ENCODE results near the gene MAPK7.

The MAPK7 gene

DNA sequence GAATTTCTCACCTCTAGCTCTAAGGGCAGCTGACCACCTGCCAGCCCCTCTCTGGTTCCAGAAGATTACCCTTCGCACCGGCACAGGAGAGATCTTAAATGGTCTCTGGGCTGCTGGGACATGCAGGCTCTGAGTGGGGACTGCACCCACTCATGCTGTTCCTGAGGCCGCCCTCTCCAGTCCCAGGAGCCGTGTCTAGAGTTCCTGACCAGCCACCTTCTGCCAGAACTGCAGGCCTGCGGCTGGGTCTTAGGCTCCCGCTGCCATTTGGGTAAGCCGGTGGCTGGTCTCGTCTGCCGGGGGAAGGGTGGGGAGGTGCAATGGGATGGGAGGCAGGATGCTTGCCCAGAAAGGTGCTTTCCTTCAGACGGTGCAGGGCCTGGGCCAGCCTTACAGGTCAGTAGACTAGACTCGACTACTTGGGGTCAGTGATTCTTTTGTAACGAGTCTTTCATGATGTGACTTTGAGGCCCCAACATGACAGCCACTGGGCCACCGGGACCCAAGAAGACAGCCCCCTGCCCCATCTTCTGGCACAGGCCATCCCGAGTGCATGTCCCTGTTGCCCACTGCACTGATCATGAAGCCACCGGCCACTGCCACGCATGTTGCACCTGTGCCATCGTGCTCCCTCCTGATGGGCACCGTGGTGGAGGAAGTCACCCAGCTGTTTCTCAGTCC, 42.2 kb upstream of the MAPK7 start:
- Histone ChIP-seq H3K36me3 (ENCODE audit: insufficient read depth, low read length) (peaks cover 26% of the 10 kb centered on the region), H3K4me3 (ENCODE audit: low read depth in 1 of 2, low read length in 2 of 2) (no peak overlapping the region), H3K4me1 (ENCODE audit: insufficient read depth, low read length) (peaks cover 8% of the 10 kb centered on the region), H3K9me3 (ENCODE audit: low read length) (no peaks in the 10 kb centered on the region), H3K27ac (ENCODE audit: low read depth, low read length) (no peak overlapping the region), H3K27me3 (ENCODE audit: control insufficient read depth in 1 of 2, insufficient read depth in 2 of 2, low read length in 2 of 2) (no peaks in the 10 kb centered on the region), H3K9ac (ENCODE audit: low read length) (no peak overlapping the region)

DNA sequence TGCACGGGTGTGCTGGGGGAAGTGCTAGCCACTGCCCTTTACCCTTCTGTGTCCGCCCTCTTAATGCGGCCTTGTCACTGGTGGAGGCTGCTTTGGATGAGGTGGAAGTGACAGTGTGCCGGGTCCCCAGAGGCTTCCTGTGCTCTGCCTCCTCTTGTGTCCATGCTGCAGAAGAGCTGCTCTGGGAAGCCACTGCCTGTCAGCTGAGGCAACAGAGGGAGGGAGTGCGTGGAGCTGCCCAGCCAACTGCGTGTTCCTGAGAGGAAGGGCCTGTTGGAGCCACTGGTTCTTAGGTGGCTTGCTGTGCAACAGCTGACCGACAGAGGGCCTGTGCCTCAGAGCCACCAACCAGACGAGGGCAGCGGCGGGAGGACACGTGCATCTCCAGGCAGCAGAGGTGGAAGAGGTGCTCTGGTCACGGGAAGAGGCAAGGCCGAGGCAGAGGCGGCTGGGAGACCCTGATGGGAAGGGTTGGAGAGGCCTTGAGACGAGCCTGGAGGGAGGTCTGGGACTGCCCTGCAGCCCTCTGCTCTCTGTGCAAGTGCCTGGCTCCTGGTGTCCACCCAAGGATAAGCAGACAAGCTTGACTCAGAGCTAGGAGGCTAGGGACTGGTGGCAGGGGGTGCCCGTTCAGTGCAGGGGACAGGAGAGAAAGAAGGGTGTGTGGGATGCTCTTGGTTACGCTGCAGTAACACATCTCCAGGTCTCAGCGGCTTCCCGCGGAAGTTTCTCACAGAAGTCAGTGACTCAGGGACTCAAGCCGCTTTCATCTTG, 41.2 kb upstream of the MAPK7 start:
- no peak overlapping the region for H3K4me3 ChIP-seq (ENCODE audit: low read depth in 1 of 2, low read length in 2 of 2)
- no peaks in the 10 kb centered on the region for H3K9me3 ChIP-seq (ENCODE audit: low read length)
- H3K4me1 ChIP-seq (ENCODE audit: insufficient read depth, low read length) = peaks cover 12% of the 10 kb centered on the region
- H3K27me3 ChIP-seq (ENCODE audit: control insufficient read depth in 1 of 2, insufficient read depth in 2 of 2, low read length in 2 of 2) = no peaks in the 10 kb centered on the region
- H3K9ac ChIP-seq (ENCODE audit: low read length) = no peak overlapping the region
- no peak overlapping the region for H3K27ac ChIP-seq (ENCODE audit: low read depth, low read length)
- peaks cover 21% of the 10 kb centered on the region for H3K36me3 ChIP-seq (ENCODE audit: insufficient read depth, low read length)

DNA sequence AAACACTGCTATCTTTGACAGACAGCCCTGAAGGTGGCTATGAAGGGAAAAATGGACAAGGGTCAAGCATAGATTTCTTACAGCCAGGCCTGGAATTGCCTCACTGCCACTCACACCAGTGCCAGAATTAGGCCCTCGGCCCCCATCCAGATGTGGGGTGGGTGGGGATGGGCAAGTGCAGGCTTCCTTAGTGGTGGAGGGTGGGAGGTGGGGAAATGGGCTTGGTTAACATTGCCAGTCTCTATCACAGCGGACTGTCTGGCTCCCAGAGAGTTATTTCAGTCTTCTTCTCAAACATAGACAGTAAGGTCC, 40.6 kb upstream of the MAPK7 start:
- Histone ChIP-seq H3K9ac (ENCODE audit: low read length) (no peak overlapping the region), H3K4me1 (ENCODE audit: insufficient read depth, low read length) (peaks cover 13% of the 10 kb centered on the region), H3K27me3 (ENCODE audit: control insufficient read depth in 1 of 2, insufficient read depth in 2 of 2, low read length in 2 of 2) (no peaks in the 10 kb centered on the region), H3K4me3 (ENCODE audit: low read depth in 1 of 2, low read length in 2 of 2) (no peak overlapping the region), H3K27ac (ENCODE audit: low read depth, low read length) (no peak overlapping the region), H3K9me3 (ENCODE audit: low read length) (no peaks in the 10 kb centered on the region), H3K36me3 (ENCODE audit: insufficient read depth, low read length) (peaks cover 21% of the 10 kb centered on the region)

DNA sequence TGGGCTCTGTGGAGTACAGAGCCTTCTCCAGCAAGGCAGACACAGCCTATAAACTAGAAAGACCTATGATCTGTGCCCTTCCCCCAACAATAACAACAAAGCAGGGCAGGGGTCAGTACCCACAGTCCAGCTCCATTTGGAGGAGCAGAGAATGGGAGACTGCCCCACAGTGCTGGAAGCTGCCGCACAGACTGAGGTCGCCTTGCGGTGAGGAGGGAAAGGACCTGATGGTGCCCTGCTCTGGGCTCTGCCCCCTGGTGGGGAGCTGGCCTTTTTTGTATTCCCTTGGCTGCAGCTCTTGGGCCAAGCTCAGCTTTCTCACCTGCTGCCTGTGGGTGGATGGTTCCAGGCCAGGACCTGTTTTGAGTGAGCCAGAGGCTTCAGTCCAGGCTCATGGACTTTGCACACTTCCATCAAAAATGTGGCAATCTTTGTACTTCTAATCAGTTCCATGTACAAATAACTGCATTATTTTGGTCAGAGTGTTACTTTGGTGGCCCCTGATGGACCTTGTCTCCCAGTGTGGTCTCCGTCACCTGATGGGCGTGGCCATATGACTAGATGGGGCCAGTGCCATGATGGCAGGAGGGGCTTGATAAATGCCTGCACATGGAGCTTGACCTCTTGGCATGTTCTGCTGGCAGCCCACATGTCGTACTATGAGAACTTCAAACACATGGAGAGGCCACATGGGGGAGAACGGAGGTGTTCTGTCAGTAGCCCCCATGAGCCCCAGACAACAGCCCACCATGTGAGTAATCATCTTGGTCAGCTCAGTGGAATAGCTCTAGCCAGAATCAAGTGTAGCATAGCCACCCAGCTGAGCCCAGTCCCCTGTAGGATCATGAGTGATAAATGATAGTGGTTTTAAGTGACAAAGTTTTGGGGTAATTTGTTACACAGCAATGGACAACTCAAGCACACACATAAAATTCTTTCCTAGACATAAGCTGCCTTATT, 40.0 kb upstream of the MAPK7 start:
- Histone ChIP-seq H3K27ac (ENCODE audit: low read depth, low read length) (no peak overlapping the region), H3K4me1 (ENCODE audit: insufficient read depth, low read length) (peaks cover 13% of the 10 kb centered on the region), H3K4me3 (ENCODE audit: low read depth in 1 of 2, low read length in 2 of 2) (no peak overlapping the region), H3K36me3 (ENCODE audit: insufficient read depth, low read length) (peaks cover 21% of the 10 kb centered on the region), H3K9me3 (ENCODE audit: low read length) (no peaks in the 10 kb centered on the region), H3K27me3 (ENCODE audit: control insufficient read depth in 1 of 2, insufficient read depth in 2 of 2, low read length in 2 of 2) (no peaks in the 10 kb centered on the region), H3K9ac (ENCODE audit: low read length) (no peak overlapping the region)

DNA sequence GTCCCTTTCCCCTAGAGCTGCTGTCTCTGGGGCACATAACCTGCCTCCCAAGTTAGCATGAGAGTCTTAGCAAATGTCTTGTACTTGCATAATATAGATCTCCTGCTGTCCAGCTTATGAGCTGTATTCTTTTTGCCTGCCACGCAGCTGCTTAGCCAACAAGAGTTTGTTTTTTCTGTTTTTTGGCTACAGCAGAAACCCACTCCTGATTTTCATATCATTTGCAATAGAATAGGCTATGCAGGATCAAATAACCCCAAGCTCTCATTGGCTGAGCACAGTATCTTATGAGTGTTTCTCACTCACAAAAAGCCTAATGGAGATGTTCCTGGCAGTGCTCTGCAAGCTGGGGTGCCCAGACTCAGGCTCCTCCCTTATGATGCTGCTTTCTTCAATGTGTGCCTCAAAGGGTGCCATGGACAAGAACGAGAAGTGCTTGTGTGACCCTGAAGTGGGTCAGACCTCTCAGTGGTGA, 38.9 kb upstream of the MAPK7 start:
- H3K36me3 ChIP-seq (ENCODE audit: insufficient read depth, low read length) = peaks cover 13% of the 10 kb centered on the region
- H3K4me1 ChIP-seq (ENCODE audit: insufficient read depth, low read length) = peaks cover 17% of the 10 kb centered on the region
- H3K27me3 ChIP-seq (ENCODE audit: control insufficient read depth in 1 of 2, insufficient read depth in 2 of 2, low read length in 2 of 2) = no peaks in the 10 kb centered on the region
- no peak overlapping the region for H3K9ac ChIP-seq (ENCODE audit: low read length)
- no peak overlapping the region for H3K4me3 ChIP-seq (ENCODE audit: low read depth in 1 of 2, low read length in 2 of 2)
- no peak overlapping the region for H3K27ac ChIP-seq (ENCODE audit: low read depth, low read length)
- no peaks in the 10 kb centered on the region for H3K9me3 ChIP-seq (ENCODE audit: low read length)

DNA sequence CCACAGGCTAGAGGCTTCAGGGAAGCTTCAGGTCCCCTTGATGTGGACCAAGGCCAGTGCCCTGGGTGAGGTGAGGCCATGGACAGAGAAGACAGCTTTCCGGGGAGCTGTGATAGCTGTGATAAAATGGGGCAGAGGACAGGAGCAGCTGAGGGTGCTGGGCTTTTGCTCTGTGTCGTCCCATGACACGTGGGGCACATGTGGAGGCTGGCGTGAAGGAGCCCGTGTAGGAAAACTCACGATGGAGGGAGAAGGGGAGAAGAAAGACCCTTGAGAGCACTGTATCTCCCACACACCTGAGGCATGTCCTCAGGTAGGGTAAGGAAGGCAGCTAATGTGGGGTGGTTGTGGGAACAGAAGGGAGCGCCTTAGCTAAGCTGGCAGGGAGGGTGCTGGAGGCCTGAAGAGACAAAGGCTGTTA, 37.1 kb upstream of the MAPK7 start:
- H3K9ac ChIP-seq (ENCODE audit: low read length) = no peak overlapping the region
- H3K27me3 ChIP-seq (ENCODE audit: control insufficient read depth in 1 of 2, insufficient read depth in 2 of 2, low read length in 2 of 2) = no peaks in the 10 kb centered on the region
- no peaks in the 10 kb centered on the region for H3K9me3 ChIP-seq (ENCODE audit: low read length)
- H3K27ac ChIP-seq (ENCODE audit: low read depth, low read length) = no peak overlapping the region
- no peak overlapping the region for H3K4me3 ChIP-seq (ENCODE audit: low read depth in 1 of 2, low read length in 2 of 2)
- H3K36me3 ChIP-seq (ENCODE audit: insufficient read depth, low read length) = peaks cover 4% of the 10 kb centered on the region
- H3K4me1 ChIP-seq (ENCODE audit: insufficient read depth, low read length) = peaks cover 26% of the 10 kb centered on the region

DNA sequence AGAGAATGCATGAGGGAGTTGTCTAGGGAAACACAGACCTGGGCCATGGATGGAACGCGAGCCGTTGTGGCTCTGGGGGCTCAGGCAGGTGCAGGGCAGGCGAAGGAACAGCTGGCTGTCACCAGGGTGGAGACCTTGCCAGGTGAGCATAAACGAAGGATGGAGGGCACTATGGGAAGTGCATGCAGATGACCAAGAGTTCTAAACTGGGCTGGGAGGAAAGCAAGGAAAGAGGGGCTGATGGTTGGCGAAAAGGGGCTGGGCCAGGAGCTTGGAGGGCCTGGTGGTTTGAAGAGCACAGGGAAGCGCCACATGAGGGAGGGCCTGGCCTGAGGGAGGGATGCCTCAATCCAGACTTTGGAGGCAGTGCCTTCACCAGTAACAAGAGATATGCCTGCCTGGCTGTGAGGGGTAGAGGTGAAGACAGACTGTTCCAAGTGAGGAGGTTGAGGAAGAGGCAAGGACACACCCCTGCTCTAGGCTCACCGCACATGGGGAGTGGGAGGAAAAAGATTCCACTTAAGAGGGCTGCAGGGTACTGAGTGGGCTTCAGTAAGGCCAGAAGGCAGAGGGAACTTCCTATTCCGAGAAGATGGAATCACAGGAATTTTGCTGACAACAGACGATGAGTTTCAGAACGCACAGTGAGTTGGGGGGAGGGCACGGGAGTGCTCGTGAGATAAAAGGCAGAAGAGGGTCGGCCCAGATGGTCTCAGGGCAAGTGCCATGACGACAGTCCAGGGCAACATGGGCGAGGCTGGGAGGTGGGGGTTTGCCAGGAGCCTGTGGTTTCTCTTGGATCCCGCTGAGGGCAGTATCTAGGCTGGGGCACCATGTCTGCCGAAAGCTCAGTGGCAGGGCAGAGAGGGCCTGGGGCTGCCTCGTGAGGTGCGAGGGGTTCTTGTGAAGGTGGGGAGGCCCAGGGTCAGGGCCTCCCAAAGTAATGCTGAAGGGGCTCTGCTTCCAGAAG, 36.4 kb upstream of the MAPK7 start:
- H3K9ac ChIP-seq (ENCODE audit: low read length) = no peak overlapping the region

DNA sequence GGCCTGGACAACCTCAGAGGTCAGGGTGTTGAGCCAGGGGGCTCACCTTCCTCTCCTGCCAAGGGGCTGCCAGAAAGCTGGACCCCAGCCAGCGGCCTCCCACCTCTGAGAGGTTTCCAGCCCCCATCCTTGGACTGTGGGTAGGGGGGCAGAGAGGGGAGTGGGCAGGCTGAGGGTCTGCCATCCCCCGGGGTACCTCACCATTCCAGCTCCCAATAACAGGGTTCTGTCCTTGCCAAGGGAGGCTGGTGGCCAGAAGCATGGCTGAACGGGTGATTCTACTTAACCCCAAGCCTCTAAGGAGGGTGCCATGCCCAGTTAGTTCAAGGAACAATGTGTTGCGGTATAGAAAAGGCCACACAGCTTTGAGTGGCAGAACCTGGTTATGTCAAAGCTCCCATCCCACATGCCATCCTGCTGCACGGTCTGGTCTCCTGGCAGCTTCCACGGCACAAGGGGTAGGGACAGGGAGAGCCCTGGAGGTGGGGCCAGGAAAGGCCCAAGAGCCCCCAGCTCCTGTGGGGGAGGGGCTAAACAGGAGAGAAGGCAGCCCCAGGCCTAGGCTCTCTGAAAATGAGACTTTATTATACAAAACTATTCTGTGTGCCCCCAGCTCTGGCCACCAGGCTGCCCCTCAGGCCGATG, 35.6 kb upstream of the MAPK7 start:
- Histone ChIP-seq H3K9me3 (ENCODE audit: low read length) (no peaks in the 10 kb centered on the region), H3K27ac (ENCODE audit: low read depth, low read length) (no peak overlapping the region), H3K36me3 (ENCODE audit: insufficient read depth, low read length) (no peaks in the 10 kb centered on the region), H3K4me1 (ENCODE audit: insufficient read depth, low read length) (peaks cover 41% of the 10 kb centered on the region), H3K9ac (ENCODE audit: low read length) (no peak overlapping the region), H3K4me3 (ENCODE audit: low read depth in 1 of 2, low read length in 2 of 2) (no peak overlapping the region), H3K27me3 (ENCODE audit: control insufficient read depth in 1 of 2, insufficient read depth in 2 of 2, low read length in 2 of 2) (no peaks in the 10 kb centered on the region)

More for the DNA sequence above, 36.4 kb upstream of the MAPK7 start:
- peak overlapping the region; percentile 37 for H3K27ac ChIP-seq (ENCODE audit: low read depth, low read length)
- no peaks in the 10 kb centered on the region for H3K9me3 ChIP-seq (ENCODE audit: low read length)
- no peaks in the 10 kb centered on the region for H3K36me3 ChIP-seq (ENCODE audit: insufficient read depth, low read length)
- H3K4me1 ChIP-seq (ENCODE audit: insufficient read depth, low read length) = peaks cover 33% of the 10 kb centered on the region
- H3K27me3 ChIP-seq (ENCODE audit: control insufficient read depth in 1 of 2, insufficient read depth in 2 of 2, low read length in 2 of 2) = no peaks in the 10 kb centered on the region
- H3K4me3 ChIP-seq (ENCODE audit: low read depth in 1 of 2, low read length in 2 of 2) = no peak overlapping the region

DNA sequence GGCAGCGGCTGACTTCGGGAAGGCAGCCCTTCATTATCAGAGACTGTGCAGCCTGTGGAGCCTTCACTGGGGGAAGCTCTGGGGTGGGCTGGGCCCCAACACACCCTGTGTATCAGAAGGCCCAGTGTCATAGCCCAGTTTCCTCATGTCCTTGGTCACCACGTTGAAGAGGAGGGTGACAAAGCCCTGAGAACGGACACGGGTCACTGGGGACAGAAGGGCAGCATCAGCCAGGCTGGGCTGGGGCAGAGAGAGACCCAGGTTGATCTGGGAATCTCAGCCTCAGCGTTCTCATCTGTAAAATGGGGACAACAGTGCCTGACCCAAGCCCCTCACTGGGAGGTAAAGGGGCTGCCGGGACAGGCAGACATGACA, 35.1 kb upstream of the MAPK7 start:
- Histone ChIP-seq H3K9ac (ENCODE audit: low read length) (no peak overlapping the region), H3K9me3 (ENCODE audit: low read length) (no peaks in the 10 kb centered on the region), H3K4me3 (ENCODE audit: low read depth in 1 of 2, low read length in 2 of 2) (no peak overlapping the region), H3K27me3 (ENCODE audit: control insufficient read depth in 1 of 2, insufficient read depth in 2 of 2, low read length in 2 of 2) (no peaks in the 10 kb centered on the region), H3K4me1 (ENCODE audit: insufficient read depth, low read length) (peaks cover 36% of the 10 kb centered on the region), H3K27ac (ENCODE audit: low read depth, low read length) (no peak overlapping the region), H3K36me3 (ENCODE audit: insufficient read depth, low read length) (no peaks in the 10 kb centered on the region)

DNA sequence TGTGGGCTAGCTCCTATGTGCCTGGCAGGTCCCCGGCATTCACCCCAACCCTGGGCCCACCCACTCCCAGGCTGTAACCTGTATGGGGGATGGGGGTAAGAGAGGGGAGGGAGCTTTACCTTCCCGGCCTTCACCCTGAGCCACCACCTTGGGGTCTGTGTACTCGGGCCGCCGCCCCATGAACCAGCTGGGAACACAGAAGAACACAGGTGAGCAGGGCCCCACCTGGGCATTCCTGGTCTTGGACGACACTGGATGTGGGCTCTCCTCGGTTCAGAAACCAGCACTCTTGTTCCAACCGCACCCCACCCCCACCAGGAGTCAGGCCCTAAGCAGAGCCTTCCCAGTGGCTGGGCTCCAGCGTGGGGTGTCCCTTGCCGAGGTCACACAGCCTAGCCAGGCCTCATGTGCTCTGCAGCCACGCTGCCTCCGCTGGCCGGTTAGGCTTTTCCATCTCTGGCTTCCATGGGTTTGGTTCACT, 34.6 kb upstream of the MAPK7 start:
- no peak overlapping the region for H3K4me3 ChIP-seq (ENCODE audit: low read depth in 1 of 2, low read length in 2 of 2)
- H3K27me3 ChIP-seq (ENCODE audit: control insufficient read depth in 1 of 2, insufficient read depth in 2 of 2, low read length in 2 of 2) = no peaks in the 10 kb centered on the region
- no peak overlapping the region for H3K27ac ChIP-seq (ENCODE audit: low read depth, low read length)
- no peaks in the 10 kb centered on the region for H3K9me3 ChIP-seq (ENCODE audit: low read length)
- H3K4me1 ChIP-seq (ENCODE audit: insufficient read depth, low read length) = peaks cover 33% of the 10 kb centered on the region
- H3K9ac ChIP-seq (ENCODE audit: low read length) = no peak overlapping the region
- H3K36me3 ChIP-seq (ENCODE audit: insufficient read depth, low read length) = no peaks in the 10 kb centered on the region

All from muscle layer of colon (tissue), 2 donors.